SK-N-SH treated with all-trans-retinoic acid at 6 μM for 48 hours (cell line): ENCODE data around the gene C1QTNF9B.

Experiments
- ATAC-seq: fragments of 200-7000 bp; cut with Tn5 transposase; 3 replicates; pipeline ENCODE4 v1.9.1; 2020; ENCODE audit warnings: mild to moderate bottlenecking, moderate library complexity
- ARNTL ChIP-seq: fragments of 450-650 bp; formaldehyde crosslinking; IDR thresholded peaks from 2 replicates; pipeline ENCODE4 v1.5.0; 2020; ENCODE audit warnings: low read depth, mild to moderate bottlenecking, moderate library complexity, borderline replicate concordance
- CSDC2 ChIP-seq: fragments of 250-450 bp; sonication (Bioruptor Pico); IDR thresholded peaks from 2 replicates; pipeline ENCODE4 v1.5.0; 2020; ENCODE audit warnings: mild to moderate bottlenecking, moderate library complexity
- GLIS3 ChIP-seq: fragments of 250-450 bp; sonication (Bioruptor Pico); IDR thresholded peaks from 2 replicates; pipeline ENCODE4 v1.5.0; 2020; ENCODE audit warnings: mild to moderate bottlenecking, moderate library complexity
- ISL1 ChIP-seq: fragments of 250-450 bp; sonication (Bioruptor Pico); IDR thresholded peaks from 2 replicates; pipeline ENCODE4 v2.1.2; 2022; ENCODE audit warnings: mild to moderate bottlenecking, moderate library complexity
- OSR1 ChIP-seq: fragments of 250-450 bp; sonication (Bioruptor Pico); IDR thresholded peaks from 2 replicates; pipeline ENCODE4 v1.8.0; 2022; ENCODE audit warnings: moderate library complexity, mild to moderate bottlenecking, inconsistent platforms
- POU6F1 ChIP-seq: fragments of 250-450 bp; sonication (Bioruptor Pico); IDR thresholded peaks from 2 replicates; pipeline ENCODE4 v1.8.0; 2021; ENCODE audit warnings: low read depth, mild to moderate bottlenecking, moderate library complexity, borderline replicate concordance
- PPARA ChIP-seq: fragments of 250-450 bp; sonication (Bioruptor Pico); IDR thresholded peaks from 2 replicates; pipeline ENCODE4 v1.5.0; 2020; ENCODE audit warnings: mild to moderate bottlenecking, borderline replicate concordance
- RARB ChIP-seq: fragments of 250-450 bp; sonication (Bioruptor Pico); IDR thresholded peaks from 2 replicates; pipeline ENCODE4 v1.8.0; 2021; ENCODE audit warnings: mild to moderate bottlenecking, moderate library complexity
- SNAI2 ChIP-seq: fragments of 250-450 bp; sonication (Bioruptor Pico); IDR thresholded peaks from 2 replicates; pipeline ENCODE4 v1.5.0; 2020; ENCODE audit warnings: mild to moderate bottlenecking, moderate library complexity
- TCF4 ChIP-seq: fragments of 250-450 bp; sonication (Bioruptor Pico); IDR thresholded peaks from 2 replicates; pipeline ENCODE4 v1.8.0; 2021; ENCODE audit warnings: mild to moderate bottlenecking, moderate library complexity, borderline replicate concordance
- TOX ChIP-seq: fragments of 250-450 bp; sonication (Bioruptor Pico); IDR thresholded peaks from 2 replicates; pipeline ENCODE4 v1.8.0; 2021; ENCODE audit warnings: mild to moderate bottlenecking, moderate library complexity, borderline replicate concordance
- TSHZ2 ChIP-seq: fragments of 250-450 bp; sonication (Bioruptor Pico); IDR thresholded peaks from 2 replicates; pipeline ENCODE4 v1.5.0; 2020; ENCODE audit warnings: mild to moderate bottlenecking, moderate library complexity
- ZFP3 ChIP-seq: fragments of 250-450 bp; sonication (Bioruptor Pico); IDR thresholded peaks from 2 replicates; pipeline ENCODE4 v1.5.0; 2020; ENCODE audit warnings: mild to moderate bottlenecking, moderate library complexity
- ZFP30 ChIP-seq: fragments of 450-650 bp; formaldehyde crosslinking; IDR thresholded peaks from 2 replicates; pipeline ENCODE4 v1.5.0; 2022; ENCODE audit warnings: mild to moderate bottlenecking, moderate library complexity
- ZNF565 ChIP-seq: fragments of 450-650 bp; formaldehyde crosslinking; conservative IDR thresholded peaks from 2 replicates; pipeline ENCODE4 v1.5.0; 2020; ENCODE audit warnings: low read depth, mild to moderate bottlenecking, moderate library complexity
- ZNF70 ChIP-seq: fragments of 450-650 bp; formaldehyde crosslinking; IDR thresholded peaks from 2 replicates; pipeline ENCODE4 v1.5.0; 2020; ENCODE audit warnings: mild to moderate bottlenecking, moderate library complexity
- ZNF8 ChIP-seq: fragments of 450-650 bp; formaldehyde crosslinking; IDR thresholded peaks from 2 replicates; pipeline ENCODE4 v1.5.0; 2020; ENCODE audit warnings: mild to moderate bottlenecking, moderate library complexity
- TF ChIP-seq, protein P1 (sequence below): fragments of 250-450 bp; sonication (Bioruptor Pico); IDR thresholded peaks from 2 replicates; pipeline ENCODE4 v1.5.1; 2021; ENCODE audit warnings: mild to moderate bottlenecking, moderate library complexity
- TF ChIP-seq, protein P2 (sequence below): fragments of 250-450 bp; sonication (Bioruptor Pico); IDR thresholded peaks from 2 replicates; pipeline ENCODE4 v1.5.1; 2020; ENCODE audit warnings: low read depth, mild to moderate bottlenecking, moderate library complexity
- TF ChIP-seq, protein P3 (sequence below): fragments of 250-450 bp; sonication (Bioruptor Pico); IDR thresholded peaks from 2 replicates; pipeline ENCODE4 v1.8.0; 2020; ENCODE audit warnings: mild to moderate bottlenecking, moderate library complexity, borderline replicate concordance

C1QTNF9B gene

GRCh38 chr13:23852351-23852750 lies 45.0 kb downstream of the C1QTNF9B start:
- no peak for ATAC-seq
- no peak for TF ChIP-seq ZNF70 (CRISPR knock-in tag)
- no peak for TF ChIP-seq CSDC2 (CRISPR knock-in tag)
- no peak for TF ChIP-seq ZNF8 (CRISPR knock-in tag)
- no peak for TF ChIP-seq PPARA (CRISPR knock-in tag)
- TF ChIP-seq TSHZ2 (CRISPR knock-in tag) = no peak
- TF ChIP-seq TCF4 (CRISPR knock-in tag) = no peak
- TF ChIP-seq, protein P1, sequence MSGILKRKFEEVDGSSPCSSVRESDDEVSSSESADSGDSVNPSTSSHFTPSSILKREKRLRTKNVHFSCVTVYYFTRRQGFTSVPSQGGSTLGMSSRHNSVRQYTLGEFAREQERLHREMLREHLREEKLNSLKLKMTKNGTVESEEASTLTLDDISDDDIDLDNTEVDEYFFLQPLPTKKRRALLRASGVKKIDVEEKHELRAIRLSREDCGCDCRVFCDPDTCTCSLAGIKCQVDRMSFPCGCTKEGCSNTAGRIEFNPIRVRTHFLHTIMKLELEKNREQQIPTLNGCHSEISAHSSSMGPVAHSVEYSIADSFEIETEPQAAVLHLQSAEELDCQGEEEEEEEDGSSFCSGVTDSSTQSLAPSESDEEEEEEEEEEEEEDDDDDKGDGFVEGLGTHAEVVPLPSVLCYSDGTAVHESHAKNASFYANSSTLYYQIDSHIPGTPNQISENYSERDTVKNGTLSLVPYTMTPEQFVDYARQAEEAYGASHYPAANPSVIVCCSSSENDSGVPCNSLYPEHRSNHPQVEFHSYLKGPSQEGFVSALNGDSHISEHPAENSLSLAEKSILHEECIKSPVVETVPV (CRISPR knock-in tag) = no peak
- TF ChIP-seq GLIS3 = no peak
- TF ChIP-seq POU6F1 (CRISPR knock-in tag) = no peak

DNA sequence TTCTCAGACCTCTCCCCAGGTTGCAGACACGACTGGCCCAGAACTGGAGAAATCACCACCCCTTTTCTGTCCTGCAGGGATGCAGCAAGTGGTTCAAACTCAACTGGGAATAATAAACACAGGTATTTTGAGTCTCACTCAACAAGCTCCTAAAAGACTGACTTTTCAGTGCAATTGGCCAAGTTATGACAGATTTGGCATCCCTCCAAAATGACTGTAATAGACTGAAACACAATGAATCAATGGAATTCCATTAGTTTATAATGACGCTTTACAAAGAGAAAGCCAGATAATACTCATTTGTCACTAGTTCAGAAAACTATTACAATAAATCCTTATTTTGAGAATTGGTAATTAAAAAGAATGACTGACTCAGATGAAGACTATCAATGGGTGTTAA lies 46.2 kb downstream of the C1QTNF9B start:
- TF ChIP-seq ZNF565 (CRISPR knock-in tag) = no peak
- TF ChIP-seq ISL1 (CRISPR knock-in tag) = peak; percentile 66
- ATAC-seq = no peak

- TF ChIP-seq ISL1 (CRISPR knock-in tag) = no peak
- TF ChIP-seq ARNTL (CRISPR knock-in tag) = no peak
- TF ChIP-seq POU6F1 (CRISPR knock-in tag) = no peak
- no peak for TF ChIP-seq ZFP3
- TF ChIP-seq SNAI2 (CRISPR knock-in tag) = no peak
- no peak for TF ChIP-seq TOX (CRISPR knock-in tag)
- no peak for TF ChIP-seq TSHZ2 (CRISPR knock-in tag)
- no peak for TF ChIP-seq GLIS3
- TF ChIP-seq, protein P2, sequence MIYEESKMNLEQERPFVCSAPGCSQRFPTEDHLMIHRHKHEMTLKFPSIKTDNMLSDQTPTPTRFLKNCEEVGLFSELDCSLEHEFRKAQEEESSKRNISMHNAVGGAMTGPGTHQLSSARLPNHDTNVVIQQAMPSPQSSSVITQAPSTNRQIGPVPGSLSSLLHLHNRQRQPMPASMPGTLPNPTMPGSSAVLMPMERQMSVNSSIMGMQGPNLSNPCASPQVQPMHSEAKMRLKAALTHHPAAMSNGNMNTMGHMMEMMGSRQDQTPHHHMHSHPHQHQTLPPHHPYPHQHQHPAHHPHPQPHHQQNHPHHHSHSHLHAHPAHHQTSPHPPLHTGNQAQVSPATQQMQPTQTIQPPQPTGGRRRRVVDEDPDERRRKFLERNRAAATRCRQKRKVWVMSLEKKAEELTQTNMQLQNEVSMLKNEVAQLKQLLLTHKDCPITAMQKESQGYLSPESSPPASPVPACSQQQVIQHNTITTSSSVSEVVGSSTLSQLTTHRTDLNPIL (CRISPR knock-in tag) = no peak
- TF ChIP-seq ZFP30 (CRISPR knock-in tag) = no peak
- no peak for TF ChIP-seq CSDC2 (CRISPR knock-in tag)
- TF ChIP-seq OSR1 = no peak
- TF ChIP-seq, protein P3, sequence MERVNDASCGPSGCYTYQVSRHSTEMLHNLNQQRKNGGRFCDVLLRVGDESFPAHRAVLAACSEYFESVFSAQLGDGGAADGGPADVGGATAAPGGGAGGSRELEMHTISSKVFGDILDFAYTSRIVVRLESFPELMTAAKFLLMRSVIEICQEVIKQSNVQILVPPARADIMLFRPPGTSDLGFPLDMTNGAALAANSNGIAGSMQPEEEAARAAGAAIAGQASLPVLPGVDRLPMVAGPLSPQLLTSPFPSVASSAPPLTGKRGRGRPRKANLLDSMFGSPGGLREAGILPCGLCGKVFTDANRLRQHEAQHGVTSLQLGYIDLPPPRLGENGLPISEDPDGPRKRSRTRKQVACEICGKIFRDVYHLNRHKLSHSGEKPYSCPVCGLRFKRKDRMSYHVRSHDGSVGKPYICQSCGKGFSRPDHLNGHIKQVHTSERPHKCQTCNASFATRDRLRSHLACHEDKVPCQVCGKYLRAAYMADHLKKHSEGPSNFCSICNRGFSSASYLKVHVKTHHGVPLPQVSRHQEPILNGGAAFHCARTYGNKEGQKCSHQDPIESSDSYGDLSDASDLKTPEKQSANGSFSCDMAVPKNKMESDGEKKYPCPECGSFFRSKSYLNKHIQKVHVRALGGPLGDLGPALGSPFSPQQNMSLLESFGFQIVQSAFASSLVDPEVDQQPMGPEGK (CRISPR knock-in tag) = no peak
- TF ChIP-seq, protein P1 (CRISPR knock-in tag) = no peak
- TF ChIP-seq ZNF565 (CRISPR knock-in tag) = no peak
- no peak for TF ChIP-seq RARB (CRISPR knock-in tag)
- no peak for ATAC-seq
Measured at GRCh38 chr13:23850134-23850533, 47.2 kb downstream of the C1QTNF9B start.
